ENCODE measurements around the gene TSPAN4. TPM values are rescaled to one million over a fixed set of nuclear protein-coding genes. Genes with fewer than 3 reads are reported as not detected.
A peak's percentile ranks its signal among the peaks of the same experiment; 100 is the strongest.

TSPAN4 gene
- total RNA-seq, 8 experiments from 2014 or later, result 30.9 to 110 (median 41.9) TPM

DNA sequence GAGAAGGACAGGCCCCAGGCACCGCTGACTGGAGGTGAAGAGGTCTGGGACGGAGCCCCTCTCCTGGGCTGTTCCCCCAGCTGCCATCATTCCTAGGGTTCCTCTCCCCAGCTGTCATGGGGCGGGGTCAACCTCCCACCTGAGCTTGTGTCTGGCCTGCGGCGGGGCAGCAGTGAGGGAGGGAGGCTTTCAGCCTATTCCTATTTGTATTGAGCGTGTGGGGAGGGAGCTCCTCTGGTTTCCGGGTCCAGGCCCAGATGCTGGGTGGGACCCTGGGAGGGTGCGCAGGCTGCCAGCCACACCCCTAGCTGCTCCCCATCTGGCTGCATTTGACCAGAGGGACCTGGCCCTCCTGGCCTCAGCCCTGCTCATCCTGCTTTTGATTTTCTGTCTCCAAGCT is 13.7 kb downstream of the TSPAN4 start:
- ATAC-seq (replicated peaks in 6 of 8), result peak in 4 of 8 experiments; percentile 4 to 65 (median 40)
- in situ Hi-C loops (cut with MboI; ENCODE audit: low pct_unique_long_range_greater_than_20kb in 2 of 9, low sequenced_read_pairs in 9 of 9, unreplicated experiment in 9 of 9), result no loop called here
- H3K4me1 ChIP-seq (replicated peaks in 1 of 2), result peaks cover 72 to 76% of the 10 kb centered on the region in 2 donors
- H3K27ac ChIP-seq, result peak overlapping the region in 1 of 2 donors; percentile 36
- no peak overlapping the region for H3K4me3 ChIP-seq
- WGBS, 10 experiments, result 80% methylated on average over 2 of the region's 8 CpGs; no CpG with 5 or more reads in 9 of the 10 experiments

DNA sequence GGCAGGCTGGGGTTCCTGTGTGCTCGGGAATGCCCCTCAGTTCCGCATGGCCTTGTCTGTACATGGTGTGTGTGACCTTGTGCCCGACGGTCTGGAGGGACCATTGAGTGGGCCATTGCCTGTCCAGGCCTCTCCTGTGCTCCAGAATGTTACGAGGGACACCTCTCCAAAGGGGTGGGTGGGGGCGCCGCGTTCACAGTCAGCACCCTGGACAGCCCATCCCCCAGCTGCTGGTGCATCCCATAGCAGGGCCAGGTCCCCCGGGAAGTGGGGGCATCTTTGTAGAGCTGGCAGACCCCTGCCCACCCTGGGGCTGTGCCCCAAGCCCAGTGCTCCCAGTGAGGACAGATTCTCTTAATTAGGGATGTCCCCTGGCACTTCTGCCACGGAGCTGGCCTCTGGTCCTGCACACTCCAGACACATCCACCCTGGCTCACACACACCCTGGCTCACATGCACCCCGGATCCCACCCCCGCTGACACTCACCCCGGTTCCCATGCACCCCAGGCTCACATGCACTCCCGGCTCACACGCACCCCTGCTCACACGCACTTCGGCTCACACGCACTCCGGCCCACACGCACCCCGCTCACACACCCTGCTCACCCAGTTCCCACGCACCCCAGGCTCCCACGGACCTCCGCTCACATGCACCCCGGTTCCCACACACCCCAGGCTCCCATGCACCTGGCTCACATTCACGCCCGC is 15.6 kb downstream of the TSPAN4 start:
- peaks cover 72 to 76% of the 10 kb centered on the region in 2 donors for H3K4me1 ChIP-seq (replicated peaks in 1 of 2)
- WGBS, 10 experiments, result 71 to 100% methylated on average over 1 to 4 of the region's 27 CpGs; no CpG with 5 or more reads in 8 of the 10 experiments
- no peak overlapping the region for H3K4me3 ChIP-seq
- no peak overlapping the region for H3K27ac ChIP-seq
- in situ Hi-C loops (cut with MboI; ENCODE audit: low pct_unique_long_range_greater_than_20kb in 2 of 9, low sequenced_read_pairs in 9 of 9, unreplicated experiment in 9 of 9), result no loop called here
- ATAC-seq (replicated peaks in 6 of 8), result no peak

DNA sequence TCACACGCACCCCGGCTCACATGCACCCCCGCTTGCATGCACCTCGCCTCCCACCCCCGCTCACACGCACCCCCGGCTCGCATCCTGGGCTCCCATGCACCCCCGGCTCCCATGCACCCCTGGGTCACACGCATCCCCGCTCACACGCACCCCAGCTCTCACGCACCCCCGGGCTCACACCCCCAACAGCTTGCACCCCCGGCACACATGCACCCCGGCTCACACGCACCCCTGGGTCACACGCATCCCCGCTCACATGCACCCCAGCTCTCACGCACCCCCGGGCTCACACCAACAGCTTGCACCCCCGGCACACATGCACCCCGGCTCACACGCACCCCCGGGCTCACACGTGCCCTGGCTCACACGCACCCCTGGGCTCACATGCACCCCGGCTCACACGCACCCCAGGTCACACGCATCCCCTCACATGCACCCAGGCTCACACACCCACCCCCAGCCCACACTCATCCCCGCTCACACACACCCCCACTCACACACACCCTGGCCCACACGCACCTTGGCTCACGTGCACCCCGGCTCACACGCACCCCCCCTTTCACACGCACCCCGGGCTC is 16.2 kb downstream of the TSPAN4 start:
- Histone ChIP-seq H3K4me3 (no peak overlapping the region), H3K4me1 (replicated peaks in 1 of 2) (peaks cover 71 to 78% of the 10 kb centered on the region in 2 donors), H3K27ac (no peak overlapping the region)
- WGBS, 10 experiments, result no CpG with 5 or more reads among the region's 37 CpGs
- in situ Hi-C loops (cut with MboI; ENCODE audit: low pct_unique_long_range_greater_than_20kb in 2 of 9, low sequenced_read_pairs in 9 of 9, unreplicated experiment in 9 of 9), result no loop called here
- ATAC-seq (replicated peaks in 6 of 8), result no peak

DNA sequence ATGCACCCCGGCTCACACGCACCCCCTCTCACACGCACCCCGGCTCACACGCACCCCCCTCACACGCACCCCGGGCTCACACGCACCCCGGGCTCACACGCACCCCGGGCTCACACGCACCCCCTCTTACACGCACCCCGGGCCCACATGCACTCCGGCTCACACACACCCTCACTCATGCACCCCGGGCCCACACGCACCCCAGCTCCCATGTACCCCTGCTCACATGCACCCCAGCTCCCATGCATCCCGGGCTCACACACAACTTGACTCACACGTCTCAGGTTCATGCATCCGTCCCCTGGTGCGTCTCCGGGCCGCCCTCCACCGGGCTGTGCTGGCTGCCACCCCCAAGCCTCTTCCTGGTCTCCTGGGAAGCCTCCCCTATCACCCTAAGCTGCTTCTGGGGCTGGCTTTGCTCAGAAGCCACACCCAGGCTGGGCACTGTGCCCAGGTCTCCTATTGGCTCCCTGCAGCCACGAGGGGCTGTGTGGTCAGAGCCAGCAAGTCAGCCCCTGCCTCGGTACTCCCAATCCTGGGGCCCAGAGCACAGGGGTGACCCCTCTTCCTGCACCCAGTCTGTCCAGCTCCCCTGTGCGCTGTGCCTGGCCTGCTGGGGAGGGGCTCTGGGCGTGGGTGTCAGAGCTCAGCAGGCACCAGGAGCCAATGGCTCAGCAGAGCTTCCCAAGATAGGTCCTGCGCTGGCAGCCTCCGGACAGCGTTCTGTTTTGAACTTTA is 16.9 kb downstream of the TSPAN4 start:
- peaks cover 63 to 71% of the 10 kb centered on the region in 2 donors for H3K4me1 ChIP-seq (replicated peaks in 1 of 2)
- in situ Hi-C loops (cut with MboI; ENCODE audit: low pct_unique_long_range_greater_than_20kb in 2 of 9, low sequenced_read_pairs in 9 of 9, unreplicated experiment in 9 of 9), result no loop called here
- H3K27ac ChIP-seq, result no peak overlapping the region
- ATAC-seq (replicated peaks in 6 of 8), result peak in 7 of 8 experiments; percentile 3 to 83 (median 57)
- WGBS, 10 experiments, result 8 to 40% methylated on average over 1 to 2 of the region's 31 CpGs; no CpG with 5 or more reads in 8 of the 10 experiments
- no peak overlapping the region for H3K4me3 ChIP-seq

DNA sequence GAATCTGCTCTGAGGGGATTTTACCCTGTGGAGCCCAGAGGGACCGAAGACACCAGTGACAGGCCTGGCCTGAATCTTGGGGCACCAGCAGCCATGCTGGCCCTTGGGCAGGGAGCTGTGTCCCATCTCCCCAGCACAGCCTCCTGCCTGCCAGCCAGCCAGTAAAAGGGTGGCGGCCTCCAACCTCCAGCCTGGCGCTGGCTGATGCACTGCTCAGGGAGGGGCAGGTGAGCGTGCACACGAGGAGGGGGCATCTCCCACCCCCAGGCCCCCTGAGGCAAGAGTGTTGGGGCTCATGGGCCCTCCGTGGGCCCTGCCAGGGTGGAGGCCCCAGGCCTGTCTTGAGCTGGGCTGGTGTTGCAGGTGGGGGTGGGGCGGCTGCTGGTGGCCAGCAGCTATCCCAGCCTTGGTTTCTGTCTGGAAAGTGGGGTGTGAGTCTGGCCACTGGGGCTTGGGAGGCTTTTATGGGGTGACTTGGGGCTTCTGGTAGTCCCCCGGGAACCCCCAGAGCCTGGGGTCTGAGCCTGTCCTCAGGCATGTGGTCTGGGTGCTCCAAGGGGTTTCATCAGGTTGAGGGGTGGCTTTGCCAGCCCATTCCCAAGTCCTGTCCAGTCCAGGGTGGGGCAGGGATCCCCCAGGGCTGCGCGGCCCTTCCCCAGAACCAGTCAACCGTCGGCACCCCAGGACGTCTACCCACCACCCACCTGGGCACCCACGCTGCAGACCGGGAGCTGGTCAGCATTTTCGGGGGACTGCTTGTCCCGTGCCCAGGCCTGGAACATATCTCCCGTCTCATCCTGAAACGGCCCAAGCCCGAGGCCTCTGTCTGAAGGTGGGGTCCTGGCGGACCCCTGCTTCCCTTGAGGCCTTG is 17.8 kb downstream of the TSPAN4 start:
- 69 to 100% (median 95%) methylated on average over 1 to 7 of the region's 21 CpGs; no CpG with 5 or more reads in 7 of the 10 experiments for WGBS, 10 experiments
- Histone ChIP-seq H3K4me1 (replicated peaks in 1 of 2) (peaks cover 54 to 62% of the 10 kb centered on the region in 2 donors), H3K4me3 (no peak overlapping the region), H3K27ac (no peak overlapping the region)
- in situ Hi-C loops (cut with MboI; ENCODE audit: low pct_unique_long_range_greater_than_20kb in 2 of 9, low sequenced_read_pairs in 9 of 9, unreplicated experiment in 9 of 9), result no loop called here
- peak in 1 of 8 experiments; percentile 4 for ATAC-seq (replicated peaks in 6 of 8)

DNA sequence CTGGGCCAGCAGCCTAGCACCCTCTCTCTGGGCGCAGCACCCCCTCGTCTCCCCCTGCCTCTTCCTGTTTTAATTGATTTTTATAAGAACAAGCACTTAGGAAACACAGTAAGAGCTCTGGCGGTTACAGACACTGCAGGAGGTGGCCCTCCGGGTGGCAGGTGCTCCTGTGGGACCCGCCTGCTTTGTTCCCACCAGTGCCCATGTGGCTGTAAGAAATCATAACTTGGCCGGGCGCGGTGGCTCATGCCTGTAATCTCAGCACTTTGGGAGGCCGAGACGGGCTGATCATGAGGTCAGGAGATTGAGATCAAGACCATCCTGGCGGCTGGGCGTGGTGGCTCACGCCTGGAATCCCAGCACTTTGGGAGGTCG is 18.4 kb downstream of the TSPAN4 start:
- H3K4me3 ChIP-seq, result no peak overlapping the region
- no peak overlapping the region for H3K27ac ChIP-seq
- WGBS, 10 experiments, result 100% methylated on average over 1 to 2 of the region's 14 CpGs; no CpG with 5 or more reads in 8 of the 10 experiments
- no peak for ATAC-seq (replicated peaks in 6 of 8)
- in situ Hi-C loops (cut with MboI; ENCODE audit: low pct_unique_long_range_greater_than_20kb in 2 of 9, low sequenced_read_pairs in 9 of 9, unreplicated experiment in 9 of 9), result no loop called here
- H3K4me1 ChIP-seq (replicated peaks in 1 of 2), result peaks cover 48 to 56% of the 10 kb centered on the region in 2 donors

DNA sequence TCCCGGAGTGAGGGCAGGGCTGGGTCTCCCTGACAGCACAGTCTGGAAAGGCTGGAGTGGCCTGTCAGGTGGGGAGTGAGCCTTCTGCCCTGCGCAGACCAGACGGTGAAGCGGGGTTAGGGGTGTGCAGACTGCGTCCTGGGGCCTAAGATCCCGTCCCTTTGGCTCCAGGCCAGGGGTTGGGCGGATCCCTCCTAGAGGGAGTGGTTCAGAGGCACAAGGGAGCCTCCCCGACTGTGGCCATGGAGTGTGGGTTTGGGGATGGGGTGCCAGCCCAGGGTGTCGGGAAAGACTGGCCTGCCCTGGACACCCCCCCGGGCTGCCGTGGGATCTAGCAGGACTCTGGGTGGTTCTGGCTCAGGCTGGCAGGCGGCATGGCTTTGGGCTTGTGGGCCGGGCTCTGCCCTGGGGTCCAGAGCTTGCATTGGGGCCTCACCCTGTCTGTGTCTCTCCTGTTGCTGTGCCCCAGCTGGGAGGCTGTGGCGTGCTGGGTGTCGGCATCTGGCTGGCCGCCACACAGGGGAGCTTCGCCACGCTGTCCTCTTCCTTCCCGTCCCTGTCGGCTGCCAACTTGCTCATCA is 19.5 kb downstream of the TSPAN4 start:
- peak overlapping the region; percentile 86 to 94 for H3K27ac ChIP-seq
- H3K4me3 ChIP-seq, result peak overlapping the region in 2 of 5 donors; percentile 1 to 24
- 0 to 30% methylated on average over 1 to 7 of the region's 20 CpGs; no CpG with 5 or more reads in 8 of the 10 experiments for WGBS, 10 experiments
- in situ Hi-C loops (cut with MboI; ENCODE audit: low pct_unique_long_range_greater_than_20kb in 2 of 9, low sequenced_read_pairs in 9 of 9, unreplicated experiment in 9 of 9), result no loop called here
- H3K4me1 ChIP-seq (replicated peaks in 1 of 2), result peaks cover 37 to 45% of the 10 kb centered on the region in 2 donors
- ATAC-seq (replicated peaks in 6 of 8), result peak; percentile 0 to 48 (median 30)

DNA sequence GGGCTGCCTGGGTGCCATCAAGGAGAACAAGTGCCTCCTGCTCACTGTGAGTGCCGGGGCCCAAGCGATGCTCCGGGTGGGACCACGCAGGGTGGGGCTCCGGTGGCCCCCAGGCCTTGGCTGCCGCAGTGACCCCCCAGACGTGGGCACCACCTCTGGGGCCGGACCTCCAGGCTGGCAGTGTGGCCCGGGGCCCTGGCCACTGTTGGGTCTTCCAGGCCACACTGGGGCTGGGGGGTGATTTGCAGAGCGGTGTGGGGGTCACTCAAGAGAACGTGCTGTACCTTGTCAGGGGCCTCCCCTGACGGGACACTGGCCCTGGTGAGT is 20.0 kb downstream of the TSPAN4 start:
- H3K4me1 ChIP-seq (replicated peaks in 1 of 2), result peaks cover 34 to 41% of the 10 kb centered on the region in 2 donors
- peak overlapping the region; percentile 86 to 94 for H3K27ac ChIP-seq
- WGBS, 10 experiments, result no CpG with 5 or more reads among the region's 12 CpGs
- no peak for ATAC-seq (replicated peaks in 6 of 8)
- in situ Hi-C loops (cut with MboI; ENCODE audit: low pct_unique_long_range_greater_than_20kb in 2 of 9, low sequenced_read_pairs in 9 of 9, unreplicated experiment in 9 of 9), result no loop called here
- peak overlapping the region in 2 of 5 donors; percentile 1 to 24 for H3K4me3 ChIP-seq

DNA sequence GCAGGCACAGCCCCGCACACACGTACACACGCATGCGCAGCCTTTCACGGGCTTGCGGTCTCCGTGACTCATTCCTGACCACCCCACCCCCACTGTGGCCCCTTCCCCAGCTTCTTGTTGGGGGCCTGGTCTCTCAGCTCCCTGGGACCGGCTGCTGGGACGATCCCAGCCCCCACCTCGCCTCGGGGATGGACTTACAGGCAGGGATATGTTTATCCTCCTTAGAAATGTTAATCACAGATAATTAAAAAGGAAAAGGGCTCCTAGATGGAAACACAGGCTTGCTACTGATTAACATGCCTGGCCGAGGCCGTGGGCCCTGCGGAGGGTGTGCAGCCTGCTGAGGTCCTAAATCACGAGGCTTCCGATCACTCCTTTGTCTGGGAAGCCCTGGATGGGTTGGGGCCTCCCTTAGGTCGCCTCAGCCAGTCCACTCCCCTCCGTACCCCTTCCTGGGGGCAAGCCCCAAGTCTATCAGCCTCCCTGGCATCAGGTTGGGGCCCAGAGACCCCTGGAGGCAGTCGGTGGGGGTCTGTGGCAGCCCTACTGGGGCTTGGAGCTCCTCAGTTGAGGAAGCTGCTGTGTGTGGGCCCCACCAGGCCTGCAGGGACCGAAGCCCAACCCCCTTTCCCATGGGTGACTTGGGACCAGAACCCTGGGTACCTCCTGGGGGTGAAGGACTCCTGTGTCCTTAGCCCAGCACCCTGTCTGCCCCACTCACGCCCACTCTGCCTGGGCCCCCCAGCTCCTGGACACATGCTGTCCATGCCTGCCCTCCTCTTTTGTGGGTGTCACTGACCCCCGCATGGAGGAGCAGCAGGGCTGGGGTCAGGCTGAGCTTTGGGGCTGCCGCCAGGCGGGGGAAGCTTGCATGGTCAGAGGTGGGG is 20.6 kb downstream of the TSPAN4 start:
- peaks cover 32 to 41% of the 10 kb centered on the region in 2 donors for H3K4me1 ChIP-seq (replicated peaks in 1 of 2)
- in situ Hi-C loops (cut with MboI; ENCODE audit: low pct_unique_long_range_greater_than_20kb in 2 of 9, low sequenced_read_pairs in 9 of 9, unreplicated experiment in 9 of 9), result no loop called here
- H3K4me3 ChIP-seq, result peak overlapping the region in 1 of 5 donors; percentile 24
- WGBS, 10 experiments, result 22 to 27% methylated on average over 7 of the region's 24 CpGs; no CpG with 5 or more reads in 8 of the 10 experiments
- peak in 6 of 8 experiments; percentile 0 to 80 (median 78) for ATAC-seq (replicated peaks in 6 of 8)
- H3K27ac ChIP-seq, result peak overlapping the region; percentile 86 to 94

DNA sequence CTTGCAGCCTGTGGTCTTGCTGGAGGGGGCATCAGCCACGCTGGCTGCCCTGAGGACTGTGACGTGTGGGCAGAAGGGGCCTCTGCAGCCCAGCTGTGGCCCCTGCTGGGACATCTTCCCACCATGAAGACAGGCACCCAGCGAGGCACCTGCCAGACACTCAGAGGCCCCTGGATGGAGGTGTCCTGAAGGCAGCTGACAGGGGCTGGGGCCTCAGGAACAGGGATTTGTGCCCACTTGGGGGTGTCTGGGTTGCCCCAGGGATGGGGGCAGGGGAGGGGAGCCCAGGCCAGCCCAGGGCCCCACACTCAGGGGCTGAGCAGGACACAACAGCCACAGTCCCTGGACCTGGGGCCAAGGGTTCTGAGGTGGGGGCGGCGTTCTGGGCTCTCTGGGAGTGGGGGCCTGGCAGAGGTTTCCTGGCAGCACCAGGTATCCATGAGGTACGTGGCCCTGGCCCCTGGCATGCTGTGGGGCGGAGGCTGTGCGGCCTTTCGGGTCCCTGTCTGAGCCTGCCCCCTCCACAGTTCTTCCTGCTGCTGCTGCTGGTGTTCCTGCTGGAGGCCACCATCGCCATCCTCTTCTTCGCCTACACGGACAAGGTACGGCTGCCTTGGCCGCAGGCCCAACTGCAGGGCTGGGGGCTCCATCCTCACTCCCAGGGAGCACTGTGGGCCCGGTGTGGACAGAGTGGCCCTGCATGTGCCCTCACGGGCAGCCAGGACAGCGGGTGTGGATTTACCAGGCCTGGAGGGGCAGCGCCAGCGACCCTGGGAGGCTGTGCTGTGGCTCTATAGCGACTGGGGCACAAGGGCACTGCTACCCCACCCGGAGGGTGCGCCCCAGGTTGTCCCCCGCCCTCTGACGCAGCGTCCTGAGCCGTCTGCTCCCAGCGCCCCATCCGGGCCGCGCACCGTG is 21.5 kb downstream of the TSPAN4 start:
- in situ Hi-C loops (cut with MboI; ENCODE audit: low pct_unique_long_range_greater_than_20kb in 2 of 9, low sequenced_read_pairs in 9 of 9, unreplicated experiment in 9 of 9), result no loop called here
- H3K4me1 ChIP-seq (replicated peaks in 1 of 2), result peaks cover 32 to 41% of the 10 kb centered on the region in 2 donors
- H3K27ac ChIP-seq, result peak overlapping the region; percentile 86 to 94
- ATAC-seq (replicated peaks in 6 of 8), result no peak
- H3K4me3 ChIP-seq, result no peak overlapping the region
- 98 to 100% (median 100%) methylated on average over 1 to 10 of the region's 31 CpGs; no CpG with 5 or more reads in 7 of the 10 experiments for WGBS, 10 experiments

DNA sequence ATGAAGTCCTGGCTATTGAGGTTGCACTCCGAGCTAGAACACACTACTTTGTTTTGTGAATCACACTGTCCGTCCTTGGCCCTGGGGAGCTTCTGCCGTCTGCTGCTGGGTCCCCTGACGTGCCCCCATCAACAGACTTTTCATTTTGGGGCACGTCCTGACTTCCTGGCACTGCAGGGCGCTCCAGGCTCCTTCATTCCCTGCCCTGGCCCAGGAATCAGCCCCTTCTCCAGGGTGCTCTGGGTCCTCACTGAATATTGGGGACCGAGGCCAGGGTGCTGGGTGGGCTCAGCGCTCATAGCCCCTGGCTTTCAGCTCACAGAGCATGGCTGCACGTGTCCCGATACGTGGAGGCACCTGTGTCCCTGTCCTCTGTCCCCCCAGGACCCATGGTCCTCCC is 22.2 kb downstream of the TSPAN4 start:
- no peak overlapping the region for H3K27ac ChIP-seq
- WGBS, 10 experiments, result 90% methylated on average over 2 of the region's 11 CpGs; no CpG with 5 or more reads in 9 of the 10 experiments
- ATAC-seq (replicated peaks in 6 of 8), result no peak
- H3K4me3 ChIP-seq, result no peak overlapping the region
- in situ Hi-C loops (cut with MboI; ENCODE audit: low pct_unique_long_range_greater_than_20kb in 2 of 9, low sequenced_read_pairs in 9 of 9, unreplicated experiment in 9 of 9), result no loop called here
- peaks cover 31 to 42% of the 10 kb centered on the region in 2 donors for H3K4me1 ChIP-seq (replicated peaks in 1 of 2)
